GM21515 (cell line): Measurements from ENCODE around the gene SDK2.

Experiments used
- ATAC-seq: cut with Tn5 transposase; IDR thresholded peaks from one replicate; pipeline ENCODE4 v1.9.1; 2021; ENCODE audit not compliant: unreplicated experiment

Gene SDK2

DNA sequence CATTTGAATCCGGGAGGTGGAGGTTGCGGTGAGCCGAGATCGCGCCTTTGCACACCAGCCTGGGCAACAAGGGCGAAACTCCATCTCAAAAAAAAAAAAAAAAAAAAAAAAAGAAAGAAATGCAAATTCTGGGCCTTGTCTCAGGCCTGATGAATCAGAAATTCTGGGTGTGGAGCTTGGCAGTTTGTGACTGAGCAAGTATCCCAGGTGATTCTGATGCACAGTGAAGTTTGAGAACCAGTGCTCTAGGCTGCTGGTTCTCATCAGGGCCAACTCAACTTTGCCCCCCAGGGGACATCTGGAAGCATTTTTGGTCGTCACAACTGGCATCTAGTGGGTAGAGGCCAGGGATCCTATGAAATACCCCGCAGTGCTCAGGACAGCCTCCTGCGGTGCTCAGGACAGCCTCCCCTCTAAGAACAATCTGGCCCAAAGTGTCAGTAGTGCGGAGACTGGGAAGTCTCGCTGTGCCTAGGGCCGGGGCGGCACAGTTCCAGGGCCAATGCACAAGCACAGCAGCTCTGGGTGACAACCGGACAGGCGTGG lies 55.9 kb downstream of the SDK2 start:
- no peak for ATAC-seq

DNA sequence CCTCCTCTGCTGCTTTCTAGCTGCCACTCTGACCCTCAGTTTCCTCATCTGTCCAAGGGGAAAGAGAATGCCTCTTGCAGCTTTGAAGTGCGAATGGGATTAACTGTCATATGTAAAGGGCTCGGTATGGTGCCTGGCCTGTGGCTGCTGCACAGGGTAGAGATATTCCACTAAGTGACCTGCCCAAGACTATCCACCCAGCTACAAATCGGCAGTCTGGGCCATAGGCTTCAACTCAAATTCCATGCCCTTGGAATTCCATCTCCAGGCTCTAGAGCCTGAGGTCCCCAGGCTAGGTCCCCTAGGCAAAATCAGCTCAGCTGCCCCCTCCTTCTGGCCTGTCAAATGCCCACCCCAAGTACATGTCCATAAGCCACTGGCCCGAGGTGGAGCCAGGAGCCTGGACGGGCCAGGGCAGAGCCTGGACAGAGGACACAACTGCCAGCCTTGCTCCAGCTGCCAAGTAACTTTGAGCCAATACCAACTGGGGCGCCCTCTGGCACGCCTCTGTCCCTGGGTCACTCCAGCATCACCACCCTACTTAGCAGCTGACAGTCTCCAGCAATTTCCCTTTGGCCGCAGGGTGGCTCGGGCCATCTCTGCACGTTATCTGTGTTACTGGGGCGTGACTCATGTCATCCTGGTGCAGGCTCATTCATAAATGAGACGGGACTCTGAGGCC lies 57.2 kb downstream of the SDK2 start:
- ATAC-seq, result no peak

DNA sequence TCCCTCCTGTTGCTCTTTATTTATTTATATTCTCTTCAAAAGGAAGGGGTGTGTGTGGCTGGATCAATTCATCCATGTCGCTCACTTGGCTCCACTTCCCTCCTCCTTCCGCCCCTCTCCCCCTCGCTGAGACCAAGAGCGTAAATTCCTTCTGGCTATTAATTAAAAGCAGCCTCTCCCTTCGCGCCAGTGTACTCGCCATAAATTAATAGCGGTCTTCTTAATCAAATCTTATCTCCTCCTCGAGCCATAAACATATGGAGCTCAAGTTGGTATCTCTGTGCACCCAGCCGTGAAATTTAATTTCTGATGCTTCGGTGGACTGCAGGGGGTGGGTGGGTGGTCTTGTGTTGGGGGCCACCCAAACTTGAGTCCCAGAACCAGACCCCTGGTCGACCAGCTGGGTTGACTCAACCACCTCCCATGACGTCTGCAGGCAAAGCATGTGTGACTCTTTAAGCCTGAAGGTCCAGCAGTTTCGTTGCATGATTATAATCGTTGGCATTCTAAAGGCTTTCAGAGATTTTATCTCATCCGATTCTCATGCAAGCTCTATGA lies 57.9 kb downstream of the SDK2 start:
- no peak for ATAC-seq

DNA sequence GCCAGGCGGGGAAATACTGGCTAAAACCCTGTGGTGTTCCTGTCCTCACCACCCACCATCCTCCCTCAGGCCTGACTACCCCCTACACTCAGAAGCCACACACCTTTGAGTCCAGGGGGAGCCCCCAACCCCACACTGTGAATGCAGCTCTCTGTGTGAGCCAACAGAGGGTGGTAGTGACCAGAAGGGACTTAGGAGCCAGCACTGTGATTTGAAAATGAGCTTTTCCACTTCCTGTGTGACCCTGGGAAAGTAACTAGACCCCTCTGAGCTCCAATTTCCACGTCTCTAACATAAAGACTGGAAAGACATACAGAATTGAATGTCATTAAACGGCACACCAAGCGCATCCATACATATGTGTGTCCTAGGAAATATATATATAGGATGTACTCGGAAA lies 58.7 kb downstream of the SDK2 start:
- ATAC-seq, result no peak

DNA sequence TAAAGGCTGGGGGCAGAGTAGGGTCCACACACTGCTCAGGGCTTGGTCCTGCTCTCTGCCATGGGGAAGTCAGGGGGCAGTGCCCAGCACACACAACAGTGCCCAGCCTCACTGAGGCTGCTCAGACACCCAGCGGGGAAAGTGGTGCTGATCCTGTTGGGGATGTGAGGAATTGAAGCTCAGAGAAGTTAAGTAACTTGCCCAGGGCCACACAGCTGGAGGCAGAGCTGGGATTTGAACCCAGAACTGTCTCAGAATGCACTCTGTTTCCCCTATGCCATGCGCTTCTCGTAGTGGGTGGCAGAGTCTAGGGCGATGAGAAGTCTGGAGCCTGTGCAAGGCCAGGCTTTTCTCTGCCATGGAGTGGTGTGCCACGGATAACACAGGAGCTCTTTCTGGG lies 59.3 kb downstream of the SDK2 start:
- ATAC-seq, result no peak

DNA sequence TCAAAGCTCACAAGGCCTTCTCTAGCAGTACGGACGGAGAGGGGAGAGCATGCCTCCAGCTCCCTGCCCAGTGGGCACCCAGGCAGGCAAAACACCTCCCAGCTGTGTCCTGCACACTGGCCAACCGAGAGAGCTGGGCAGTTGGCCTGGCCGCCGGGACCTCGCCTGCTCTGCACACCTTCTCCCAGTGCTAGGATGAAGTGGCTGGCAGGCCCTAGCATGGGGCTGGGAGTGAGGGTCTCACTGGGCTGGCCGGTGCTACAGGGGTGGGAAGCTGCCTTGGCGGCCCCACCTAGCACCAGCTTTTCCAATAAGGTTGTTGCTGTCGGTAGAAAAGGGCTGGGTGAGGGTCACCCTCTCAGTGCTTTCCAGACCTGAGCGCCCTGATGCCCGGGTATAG lies 60.2 kb downstream of the SDK2 start:
- ATAC-seq, result no peak

DNA sequence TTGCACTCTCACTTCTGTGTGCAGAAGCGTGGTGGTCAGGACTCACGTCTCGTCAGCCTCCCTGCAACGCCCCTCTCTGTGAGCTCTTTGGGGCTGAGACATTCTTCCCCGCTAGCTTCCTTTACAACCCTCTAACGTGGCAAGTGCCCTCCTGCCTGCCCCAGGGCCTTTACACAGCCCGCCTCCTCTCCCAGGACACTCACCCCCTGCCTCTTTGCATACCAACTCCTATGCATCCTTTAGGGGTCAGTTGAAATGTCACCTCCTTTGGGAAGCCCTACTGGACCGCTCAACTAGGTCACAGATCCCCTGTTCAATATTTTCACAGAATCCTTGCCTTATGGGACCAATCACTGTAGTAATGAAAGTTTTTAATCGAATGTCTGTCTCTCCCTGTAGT lies 61.4 kb downstream of the SDK2 start:
- no peak for ATAC-seq

DNA sequence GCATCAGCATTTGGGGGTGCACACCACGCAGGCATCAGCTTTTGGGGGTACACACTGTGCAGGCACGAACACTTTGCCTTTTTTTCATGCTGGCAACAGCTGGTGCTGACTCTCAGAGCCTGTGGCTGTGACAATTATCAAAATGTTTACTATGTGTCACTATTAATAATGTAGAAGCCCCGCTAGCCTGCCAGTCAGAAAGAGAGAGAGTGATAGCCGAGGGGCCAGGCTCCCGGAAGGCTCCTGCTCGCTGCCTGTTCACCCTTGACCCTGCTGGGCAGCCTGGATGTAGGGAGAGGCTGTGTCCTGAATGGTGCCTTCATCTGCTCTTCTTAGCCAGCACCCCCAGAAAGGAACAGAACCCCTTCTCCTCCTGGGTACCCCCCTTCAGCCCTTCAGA lies 61.9 kb downstream of the SDK2 start:
- no peak for ATAC-seq

DNA sequence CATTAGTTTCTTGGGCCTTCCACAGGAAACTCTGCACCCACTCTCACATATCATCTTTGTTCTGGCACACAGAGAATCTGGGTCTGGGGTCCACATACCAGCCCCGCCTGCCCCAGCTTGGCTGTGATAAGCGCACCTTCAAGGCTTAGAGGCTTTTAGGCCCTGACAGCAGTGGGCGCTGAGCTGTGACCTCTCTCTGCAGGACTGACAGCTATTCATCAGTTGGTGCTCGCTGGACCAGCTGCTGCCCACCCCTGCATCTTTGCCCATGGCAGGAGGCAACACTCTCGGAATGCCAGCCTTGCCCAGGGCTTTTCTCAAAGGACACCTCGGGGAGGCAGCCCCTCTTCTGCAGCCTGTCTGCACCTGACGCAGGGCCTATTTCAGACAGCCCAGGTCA lies 62.9 kb downstream of the SDK2 start:
- no peak for ATAC-seq

DNA sequence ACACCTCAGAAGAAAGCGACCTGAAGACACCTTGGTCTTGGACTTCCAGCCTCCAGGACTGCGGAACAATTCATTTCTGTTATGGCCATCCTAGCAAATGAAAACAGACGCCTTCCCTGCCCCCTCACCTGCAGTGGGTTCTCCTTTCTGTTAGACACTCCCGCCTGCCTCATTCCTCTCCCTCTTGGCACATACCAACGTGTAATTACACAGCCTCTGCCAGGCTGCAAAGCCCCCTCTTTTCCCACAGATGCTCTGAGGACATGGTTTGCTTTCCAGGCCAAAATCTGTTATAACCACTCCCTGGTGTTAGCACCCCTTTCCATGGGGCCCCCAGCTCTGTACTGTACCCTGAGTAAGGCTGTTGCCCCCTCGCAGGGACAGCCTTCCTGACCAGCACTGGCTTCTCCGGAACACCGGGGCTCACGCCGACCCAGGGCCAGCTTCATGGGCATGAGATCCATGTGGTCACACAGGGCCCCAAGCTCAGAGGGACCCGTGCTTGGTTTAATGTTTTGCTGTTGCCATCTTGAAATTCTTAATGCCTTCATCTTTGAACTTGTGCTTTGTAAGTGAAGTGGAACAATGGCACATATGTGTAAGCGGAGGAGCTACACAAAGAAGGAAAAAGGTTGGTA lies 64.1 kb downstream of the SDK2 start:
- no peak for ATAC-seq

DNA sequence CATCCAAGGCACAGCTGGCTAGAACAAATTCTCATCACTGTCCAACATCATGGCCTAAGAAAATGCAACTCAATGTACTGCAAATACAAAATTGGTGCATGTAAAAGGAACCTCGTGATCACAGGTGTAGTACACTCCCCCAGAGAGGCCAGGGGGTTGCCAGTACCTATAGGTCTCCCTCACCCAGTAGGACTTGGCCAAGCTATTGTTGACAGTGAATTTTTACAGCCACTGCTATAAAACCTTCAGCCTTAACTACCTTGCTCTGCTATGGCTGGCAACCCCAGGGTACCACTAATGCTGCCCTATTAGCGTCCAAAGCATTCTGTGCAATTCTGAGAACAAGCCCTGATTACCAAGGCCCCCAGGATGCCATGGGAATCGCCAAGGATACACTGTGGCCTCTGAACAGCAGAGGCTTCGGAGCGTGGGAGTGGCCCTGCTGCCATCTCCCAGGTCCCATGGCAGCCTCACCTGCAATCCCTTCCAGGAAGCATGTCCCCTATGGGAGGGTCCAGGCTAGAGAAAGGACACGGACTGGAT lies 67.6 kb downstream of the SDK2 start:
- ATAC-seq, result no peak

DNA sequence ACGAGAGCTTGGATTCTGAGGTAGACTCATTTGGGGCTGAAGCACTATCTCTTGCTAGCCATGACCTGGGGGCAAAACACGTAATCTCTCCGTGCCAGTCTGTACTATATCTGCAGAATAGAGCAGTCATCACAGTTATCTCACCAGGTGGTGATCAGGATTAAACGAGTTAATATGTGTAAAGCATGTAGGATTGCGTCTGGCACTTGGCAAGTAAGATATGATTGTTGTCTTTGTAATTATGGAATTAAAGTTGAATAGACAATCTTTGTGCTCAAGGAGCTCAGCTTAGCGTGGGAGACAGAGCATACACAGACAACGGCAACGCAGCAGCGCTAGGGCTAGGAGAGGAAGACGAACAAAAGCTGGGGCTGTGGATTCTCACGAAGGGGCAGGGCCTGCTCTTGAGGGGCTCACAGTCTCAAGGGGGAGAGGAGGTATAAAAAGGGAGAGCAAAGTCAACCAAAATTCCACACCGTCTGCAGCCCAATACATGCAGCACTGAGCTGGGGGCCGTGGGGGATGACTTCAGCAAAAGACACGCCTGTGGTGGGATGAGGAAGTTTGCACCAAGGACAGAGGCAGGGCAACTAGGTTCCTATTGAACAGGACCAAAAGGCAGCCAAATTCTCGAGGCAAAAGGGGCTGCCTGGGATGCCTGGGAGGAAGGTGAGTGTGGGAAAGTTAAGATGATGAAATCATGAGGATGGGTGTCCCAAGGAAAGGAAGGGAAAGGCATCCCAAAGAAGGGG lies 68.6 kb downstream of the SDK2 start:
- no peak for ATAC-seq

DNA sequence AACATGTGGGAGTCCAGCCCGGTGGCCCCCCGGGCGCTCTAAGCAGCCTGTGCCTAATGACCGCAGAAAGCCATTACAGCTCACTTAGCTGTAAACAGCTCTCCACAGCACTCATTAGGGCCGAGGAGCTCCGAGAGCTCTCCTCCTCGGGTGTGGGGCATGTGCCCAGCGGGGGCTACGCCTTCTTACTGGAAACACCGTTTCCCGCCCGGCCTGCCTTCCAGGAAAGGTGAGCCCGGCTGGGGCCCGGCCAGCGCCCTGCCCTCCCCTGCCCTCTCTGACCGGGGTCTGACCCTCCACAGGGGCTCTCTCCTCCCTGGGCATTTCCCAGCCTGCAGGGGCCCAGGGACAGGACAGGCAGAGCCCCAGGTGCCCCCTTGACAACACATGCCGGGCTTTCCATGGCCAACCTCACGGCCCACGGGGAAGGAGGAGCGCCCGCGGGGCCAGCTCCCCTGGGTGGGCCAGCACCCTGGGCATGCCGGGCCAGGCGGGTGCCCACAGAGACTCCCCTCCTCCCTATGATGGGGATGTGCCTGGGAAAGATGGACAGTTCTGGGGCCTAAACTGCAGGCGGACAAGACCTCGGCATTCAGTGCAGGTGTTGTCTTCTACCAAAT lies 72.6 kb downstream of the SDK2 start:
- ATAC-seq, result no peak

DNA sequence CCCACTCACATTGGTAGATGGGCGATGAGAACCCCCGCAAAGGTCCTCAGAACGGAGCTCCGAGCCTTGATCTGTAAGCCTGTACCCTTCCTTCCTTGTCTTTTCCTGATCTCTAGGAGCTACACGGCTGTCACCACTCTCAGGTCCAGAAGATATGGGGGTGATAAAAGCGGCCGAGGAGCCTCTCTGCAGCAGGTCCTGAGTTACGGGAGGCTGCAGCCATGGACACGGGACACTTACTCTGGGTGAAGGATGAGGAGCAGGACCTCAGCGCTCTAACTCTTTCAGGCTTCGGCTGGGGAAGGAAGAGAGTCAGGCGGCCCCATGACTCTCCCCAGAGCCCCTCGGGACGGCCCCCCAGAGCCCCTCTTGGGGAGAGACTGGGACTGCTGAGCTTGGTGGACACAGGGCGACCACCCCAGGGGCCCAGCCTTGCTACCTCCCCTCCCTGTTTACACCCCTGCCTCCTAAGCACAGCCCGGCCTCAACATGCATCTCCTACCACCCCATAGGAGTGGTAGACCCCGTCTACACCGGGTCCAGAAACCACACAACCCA lies 74.4 kb downstream of the SDK2 start:
- no peak for ATAC-seq

DNA sequence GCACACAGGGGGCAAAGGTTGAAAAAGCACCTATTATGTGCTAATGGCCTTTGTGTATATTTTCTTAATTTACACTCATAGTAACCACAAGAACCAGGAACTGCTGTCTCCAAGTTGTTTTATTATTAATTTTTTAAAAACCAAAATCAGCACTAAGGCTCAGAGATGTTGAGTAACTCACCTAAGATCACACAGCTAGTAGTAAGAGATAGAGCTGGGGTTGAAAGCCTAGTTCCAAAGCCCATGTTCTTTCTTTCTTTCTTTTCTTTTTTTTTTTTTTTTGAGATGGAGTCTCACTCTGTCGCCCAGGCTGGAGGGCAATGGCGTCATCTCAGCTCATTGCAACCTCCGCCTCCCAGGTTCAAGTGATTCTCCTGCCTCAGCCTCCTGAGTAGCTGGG lies 75.3 kb downstream of the SDK2 start:
- no peak for ATAC-seq

DNA sequence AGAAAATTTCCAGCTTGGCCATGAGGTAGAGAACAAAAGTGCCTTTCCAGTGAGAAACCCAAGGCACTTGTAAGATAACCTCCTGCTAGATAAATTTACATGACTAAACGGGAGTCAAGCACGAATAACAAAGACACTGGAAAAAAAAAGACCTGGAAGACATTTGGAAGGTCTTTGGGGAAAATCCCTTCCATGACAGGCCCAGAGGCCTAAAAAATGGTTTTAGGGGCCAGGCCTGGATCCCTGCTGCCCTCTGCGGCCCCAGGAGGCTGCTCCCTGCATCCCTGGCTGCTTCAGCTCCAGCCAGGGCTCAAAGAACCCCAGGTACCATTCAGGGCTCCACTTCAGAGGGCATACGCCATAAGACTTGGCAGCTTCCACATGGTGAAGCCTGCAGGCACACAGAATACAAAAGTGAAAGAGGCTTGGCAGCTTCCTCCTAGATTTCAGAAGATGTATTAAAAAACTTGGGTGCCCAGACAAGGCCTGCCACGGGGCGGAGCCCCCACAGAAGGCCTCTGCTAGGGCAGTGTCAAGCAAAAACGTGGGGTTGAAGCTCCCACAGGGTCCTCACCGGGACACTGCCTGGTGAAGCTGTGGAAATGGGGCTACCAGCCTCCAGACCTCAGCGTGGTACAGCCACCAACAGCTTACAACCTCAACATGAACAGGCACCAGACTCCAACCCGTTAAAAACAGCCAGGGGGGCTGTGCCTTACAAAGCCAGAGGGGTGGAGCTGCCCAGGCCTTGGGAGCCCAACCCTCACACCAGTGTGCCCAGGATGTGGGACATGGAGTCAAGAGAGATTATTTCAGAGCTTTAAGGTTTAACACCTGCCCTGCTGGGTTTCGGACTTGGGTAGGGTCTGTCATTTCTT lies 77.1 kb downstream of the SDK2 start:
- ATAC-seq, result no peak

DNA sequence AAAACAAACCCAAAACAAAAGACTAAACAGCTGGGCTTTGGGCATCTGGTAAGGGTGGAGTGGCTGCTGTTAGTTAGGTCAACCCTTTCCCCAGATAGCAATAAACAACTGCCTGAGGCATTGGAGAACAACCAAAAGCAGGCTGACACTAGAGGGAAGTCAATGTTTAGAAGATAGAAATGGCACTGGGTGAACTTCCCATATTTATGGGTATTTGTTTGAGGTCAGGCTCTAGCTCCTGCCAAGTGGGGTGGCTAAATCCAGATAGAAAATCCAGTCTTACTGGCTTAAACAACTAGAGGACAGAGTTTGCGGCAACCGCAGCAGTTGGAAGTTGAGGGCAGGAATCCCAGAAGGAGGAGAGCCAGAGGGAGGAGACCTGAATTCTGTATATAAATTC lies 79.4 kb downstream of the SDK2 start:
- ATAC-seq, result no peak

DNA sequence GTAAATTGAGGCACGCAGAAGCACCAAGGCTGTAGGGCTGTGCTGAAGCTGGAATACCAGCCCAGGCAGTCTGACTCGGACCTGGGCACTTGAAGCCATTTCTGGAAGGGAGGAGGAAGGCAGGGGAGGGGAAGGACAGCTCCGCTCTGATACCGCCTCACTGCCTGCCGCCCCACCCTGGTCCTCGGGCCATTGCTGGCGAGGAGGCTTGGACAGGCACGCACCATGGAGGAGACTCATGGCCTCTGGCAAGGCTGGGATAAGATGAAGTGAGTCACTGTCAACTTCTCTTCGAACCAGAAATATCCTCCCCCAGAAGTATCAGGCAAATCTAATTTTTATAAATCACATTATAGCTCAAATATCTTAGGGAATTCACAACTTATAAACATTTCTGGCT lies 81.3 kb downstream of the SDK2 start:
- no peak for ATAC-seq

DNA sequence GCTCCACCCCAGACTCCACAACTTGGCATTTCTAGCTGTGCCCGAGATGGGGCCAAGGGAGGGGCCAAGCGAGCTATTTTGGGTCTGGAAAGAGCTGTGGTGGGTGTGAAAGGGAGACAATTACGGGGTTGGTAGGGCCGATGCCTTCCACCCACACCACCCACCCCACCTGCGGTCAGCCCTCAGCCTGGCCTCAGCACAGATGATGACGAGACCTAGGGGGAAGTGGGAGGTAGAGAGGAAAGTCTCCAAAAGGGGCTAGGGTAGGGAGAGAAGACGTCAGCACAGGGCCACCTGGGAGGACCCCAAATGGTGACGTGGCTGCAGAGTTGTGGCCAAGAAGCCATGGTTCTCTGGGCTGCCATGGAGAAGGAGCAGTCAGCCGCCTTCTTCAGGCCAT lies 83.1 kb downstream of the SDK2 start:
- no peak for ATAC-seq

DNA sequence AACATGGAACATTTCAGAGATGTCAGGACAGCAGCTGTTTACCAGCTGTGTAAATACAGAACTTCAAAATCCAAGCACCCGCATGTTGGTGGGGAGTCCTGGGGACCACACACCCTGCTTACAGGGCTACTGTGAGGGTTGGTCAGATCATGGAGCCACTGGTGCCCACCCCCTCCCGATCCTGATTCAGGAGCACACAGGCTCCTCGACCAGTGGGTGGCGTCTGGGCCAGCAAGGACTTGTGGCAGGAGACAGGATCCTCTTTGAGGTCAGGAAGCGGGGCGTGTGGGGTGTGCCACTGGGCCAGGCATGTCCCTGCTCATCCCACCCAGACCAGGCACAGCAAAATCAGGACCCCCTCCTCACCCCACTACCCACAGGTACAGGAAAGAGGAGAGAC lies 83.6 kb downstream of the SDK2 start:
- no peak for ATAC-seq
